ENCODE data around the gene CCDC192. TPM values are rescaled to one million over a fixed set of nuclear protein-coding genes. Genes with fewer than 3 reads are reported as not detected.

Gene CCDC192
- total and polyA plus RNA-seq, 2 experiments from 2014 or later, result 0.92 TPM; not detected in 1

DNA sequence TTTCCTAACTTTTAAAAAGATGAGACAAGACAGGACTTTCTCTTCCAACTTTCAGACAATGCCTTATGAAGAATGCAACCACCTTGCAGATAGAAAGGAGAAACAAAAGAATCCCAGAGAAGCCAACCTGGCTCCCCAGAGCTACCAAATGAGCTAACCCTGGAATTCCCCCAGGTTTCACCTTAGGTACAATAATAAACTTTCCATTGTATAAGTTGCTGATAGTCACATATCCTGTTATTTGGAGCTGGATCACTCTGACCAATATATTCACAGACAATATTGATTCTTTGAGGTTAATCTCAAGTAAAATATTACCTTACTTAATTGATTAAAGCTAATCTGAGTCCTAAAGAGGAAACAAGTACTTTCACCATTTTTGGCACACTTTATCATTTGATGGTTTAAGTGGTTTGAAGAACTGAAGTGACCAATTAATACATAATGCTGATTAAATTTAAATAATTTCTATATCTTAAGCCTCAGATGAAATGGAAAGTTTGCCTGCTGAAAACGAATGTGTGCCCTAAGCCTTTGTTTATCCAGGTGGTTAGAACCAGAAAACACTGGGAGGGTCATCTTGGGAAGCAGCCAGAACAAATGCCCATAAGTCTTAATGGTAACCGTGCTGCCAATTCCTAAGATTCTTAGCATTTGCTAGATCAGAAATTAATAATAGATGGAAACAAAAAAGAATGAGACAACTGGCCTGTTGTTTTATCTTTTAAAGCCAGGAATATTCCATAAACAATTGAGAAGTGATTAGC is 220.8 kb downstream of the CCDC192 start:
- Histone ChIP-seq H3K27ac (no peak overlapping the region), H3K9me3 (ENCODE audit: low read depth) (no peaks in the 10 kb centered on the region), H3K4me1 (ENCODE audit: low read depth) (no peaks in the 10 kb centered on the region), H3K27me3 (no peaks in the 10 kb centered on the region), H3K4me3 (no peak overlapping the region), H3K36me3 (no peaks in the 10 kb centered on the region)
- DNase-seq (ENCODE audit: low read depth in 1 of 2, low spot score in 1 of 2), result no peak
- TF ChIP-seq, protein P1, sequence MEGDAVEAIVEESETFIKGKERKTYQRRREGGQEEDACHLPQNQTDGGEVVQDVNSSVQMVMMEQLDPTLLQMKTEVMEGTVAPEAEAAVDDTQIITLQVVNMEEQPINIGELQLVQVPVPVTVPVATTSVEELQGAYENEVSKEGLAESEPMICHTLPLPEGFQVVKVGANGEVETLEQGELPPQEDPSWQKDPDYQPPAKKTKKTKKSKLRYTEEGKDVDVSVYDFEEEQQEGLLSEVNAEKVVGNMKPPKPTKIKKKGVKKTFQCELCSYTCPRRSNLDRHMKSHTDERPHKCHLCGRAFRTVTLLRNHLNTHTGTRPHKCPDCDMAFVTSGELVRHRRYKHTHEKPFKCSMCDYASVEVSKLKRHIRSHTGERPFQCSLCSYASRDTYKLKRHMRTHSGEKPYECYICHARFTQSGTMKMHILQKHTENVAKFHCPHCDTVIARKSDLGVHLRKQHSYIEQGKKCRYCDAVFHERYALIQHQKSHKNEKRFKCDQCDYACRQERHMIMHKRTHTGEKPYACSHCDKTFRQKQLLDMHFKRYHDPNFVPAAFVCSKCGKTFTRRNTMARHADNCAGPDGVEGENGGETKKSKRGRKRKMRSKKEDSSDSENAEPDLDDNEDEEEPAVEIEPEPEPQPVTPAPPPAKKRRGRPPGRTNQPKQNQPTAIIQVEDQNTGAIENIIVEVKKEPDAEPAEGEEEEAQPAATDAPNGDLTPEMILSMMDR (IDR thresholded peaks at IDR 0.05; ENCODE audit: low read depth, low read length), result no peak

DNA sequence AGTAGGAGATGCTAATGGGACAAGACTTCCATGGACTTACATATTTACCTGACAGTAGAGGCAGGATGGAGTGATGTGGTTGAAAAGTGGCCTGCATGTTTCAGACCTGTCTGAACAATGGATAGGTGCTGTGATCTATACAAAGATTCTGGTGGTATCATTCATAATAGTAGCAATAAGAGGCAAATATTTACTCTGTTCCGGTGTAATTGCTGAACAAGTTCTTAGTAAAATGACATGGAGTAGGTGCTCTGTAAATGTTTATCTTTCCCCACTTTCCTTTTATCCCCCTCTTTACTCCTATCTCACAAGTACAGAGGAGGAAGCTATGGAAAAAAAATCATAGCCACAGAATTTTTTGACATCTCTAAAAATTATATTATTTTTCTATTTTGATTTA is 221.4 kb downstream of the CCDC192 start:
- Histone ChIP-seq H3K4me3 (no peak overlapping the region), H3K36me3 (no peaks in the 10 kb centered on the region), H3K27ac (no peak overlapping the region), H3K9me3 (ENCODE audit: low read depth) (no peaks in the 10 kb centered on the region), H3K27me3 (no peaks in the 10 kb centered on the region), H3K4me1 (ENCODE audit: low read depth) (no peaks in the 10 kb centered on the region)
- TF ChIP-seq, protein P1 (IDR thresholded peaks at IDR 0.05; ENCODE audit: low read depth, low read length), result no peak
- DNase-seq (ENCODE audit: low read depth in 1 of 2, low spot score in 1 of 2), result no peak

DNA sequence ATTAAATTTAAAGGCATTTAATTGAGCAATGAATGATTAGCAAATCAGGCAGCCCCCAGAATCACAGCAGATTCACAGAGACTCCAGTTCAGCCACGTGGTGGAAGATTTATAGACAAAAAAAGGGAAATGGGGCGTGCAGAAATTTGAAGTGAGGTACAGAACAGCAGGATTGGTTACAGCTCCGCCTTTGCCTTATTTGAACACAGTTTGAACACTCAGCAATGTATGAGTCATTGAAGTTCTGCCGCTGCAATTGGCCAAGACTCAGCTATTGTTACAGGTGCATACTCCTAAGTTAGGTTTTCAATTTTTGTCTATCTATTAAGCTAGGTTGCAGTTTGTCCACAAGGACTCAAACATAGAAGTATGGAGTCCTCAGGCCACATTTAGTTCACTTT is 222.7 kb downstream of the CCDC192 start:
- no peaks in the 10 kb centered on the region for H3K9me3 ChIP-seq (ENCODE audit: low read depth)
- H3K4me3 ChIP-seq, result no peak overlapping the region
- TF ChIP-seq, protein P1 (IDR thresholded peaks at IDR 0.05; ENCODE audit: low read depth, low read length), result no peak
- no peak overlapping the region for H3K27ac ChIP-seq
- H3K27me3 ChIP-seq, result no peaks in the 10 kb centered on the region
- DNase-seq (ENCODE audit: low read depth in 1 of 2, low spot score in 1 of 2), result no peak
- H3K36me3 ChIP-seq, result no peaks in the 10 kb centered on the region
- no peaks in the 10 kb centered on the region for H3K4me1 ChIP-seq (ENCODE audit: low read depth)

DNA sequence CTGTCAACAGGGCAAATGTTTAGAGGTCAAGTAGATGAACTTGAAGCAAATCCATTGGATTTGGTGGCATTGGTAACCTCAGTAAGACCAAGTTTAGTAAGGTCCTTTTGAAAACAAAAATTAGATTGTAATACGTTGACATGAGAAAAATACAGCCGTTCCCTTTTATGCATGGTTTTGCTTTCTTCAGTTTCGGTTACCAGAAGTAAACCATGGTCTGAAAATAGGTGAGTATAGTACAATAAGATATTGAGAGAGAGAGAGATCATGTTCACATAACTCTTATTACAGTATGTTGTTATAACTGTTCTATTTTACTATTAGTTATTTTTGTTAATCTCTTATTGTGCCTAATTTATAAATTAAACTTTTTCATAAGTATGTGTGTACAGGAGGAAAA is 223.8 kb downstream of the CCDC192 start:
- no peaks in the 10 kb centered on the region for H3K9me3 ChIP-seq (ENCODE audit: low read depth)
- TF ChIP-seq, protein P1 (IDR thresholded peaks at IDR 0.05; ENCODE audit: low read depth, low read length), result no peak
- H3K4me1 ChIP-seq (ENCODE audit: low read depth), result no peaks in the 10 kb centered on the region
- DNase-seq (ENCODE audit: low read depth in 1 of 2, low spot score in 1 of 2), result no peak
- no peak overlapping the region for H3K4me3 ChIP-seq
- H3K27me3 ChIP-seq, result no peaks in the 10 kb centered on the region
- no peak overlapping the region for H3K27ac ChIP-seq
- H3K36me3 ChIP-seq, result no peaks in the 10 kb centered on the region

DNA sequence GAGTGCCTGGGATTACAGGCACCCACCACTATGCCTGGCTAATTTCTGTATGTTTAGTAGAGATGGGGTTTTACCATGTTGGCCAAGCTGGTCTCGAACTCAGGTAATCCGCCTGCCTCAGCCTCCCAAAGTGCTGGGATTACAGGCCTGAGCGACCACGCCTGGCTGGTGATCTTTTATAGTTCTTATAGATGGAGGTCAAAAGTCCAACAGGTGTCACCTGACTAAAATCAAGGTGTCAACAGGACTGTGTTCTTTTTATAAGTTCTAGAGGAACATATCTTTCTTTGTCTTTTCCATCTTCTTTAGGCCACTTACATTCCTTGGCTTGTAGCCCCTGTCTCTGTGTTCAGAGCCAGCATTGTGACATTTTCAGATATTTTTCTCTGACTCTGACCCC is 224.9 kb downstream of the CCDC192 start:
- H3K4me1 ChIP-seq (ENCODE audit: low read depth), result no peaks in the 10 kb centered on the region
- H3K9me3 ChIP-seq (ENCODE audit: low read depth), result no peaks in the 10 kb centered on the region
- H3K4me3 ChIP-seq, result no peak overlapping the region
- TF ChIP-seq, protein P1 (IDR thresholded peaks at IDR 0.05; ENCODE audit: low read depth, low read length), result no peak
- no peaks in the 10 kb centered on the region for H3K36me3 ChIP-seq
- no peak for DNase-seq (ENCODE audit: low read depth in 1 of 2, low spot score in 1 of 2)
- H3K27ac ChIP-seq, result no peak overlapping the region
- H3K27me3 ChIP-seq, result no peaks in the 10 kb centered on the region
